GM23248 (cell line): ENCODE measurements around the gene PRH1.

Source experiments
- EZH2 ChIP-seq: fragments of 200-600 bp; sonication (generic); IDR thresholded peaks from 2 replicates; pipeline ENCODE4 v1.6.1; 2018; ENCODE audit warnings: antibody characterized with exemption, mild to moderate bottlenecking; ENCODE audit not compliant: insufficient read depth, poor library complexity, severe bottlenecking
- EZH2phosphoT487 ChIP-seq: fragments of 200-600 bp; sonication (generic); IDR thresholded peaks from 2 replicates; pipeline ENCODE4 v1.6.1; 2018; ENCODE audit warnings: antibody characterized with exemption, moderate library complexity, mild to moderate bottlenecking, low read depth; ENCODE audit not compliant: insufficient read depth

GRCh38 chr12:10838461-10838860, 45.6 kb downstream of the PRH1 start:
- TF ChIP-seq EZH2 (no peak), EZH2phosphoT487 (no peak)
